Stimulated activated CD8-positive, alpha-beta memory T cell treated with anti-CD3 and anti-CD28 coated beads, Interleukin-2, amount 100 ng/mL, for 1 hour (primary cell): ENCODE results near the gene SLC2A5.

Experiments used
- DNase-seq, 2 donors: peaks; one replicate each; pipeline ENCODE4 v3.0.0-alpha.2; 2020; ENCODE audit warnings: low read depth in 2 of 2

Gene SLC2A5

GRCh38 chr1:9061252-9061960 lies 8.0 kb downstream of the SLC2A5 start:
- no peak for DNase-seq

- no peak for DNase-seq
Measured at GRCh38 chr1:9059891-9060744, 9.3 kb downstream of the SLC2A5 start.

GRCh38 chr1:9058465-9058864 lies 11.0 kb downstream of the SLC2A5 start:
- DNase-seq = no peak

- no peak for DNase-seq
Measured at GRCh38 chr1:9057851-9058250, 11.6 kb downstream of the SLC2A5 start.

GRCh38 chr1:9052272-9053049 lies 17.0 kb downstream of the SLC2A5 start:
- DNase-seq = no peak

GRCh38 chr1:9051379-9051778 lies 18.1 kb downstream of the SLC2A5 start:
- no peak for DNase-seq

- no peak for DNase-seq
Measured at GRCh38 chr1:9050803-9051202, 18.6 kb downstream of the SLC2A5 start.

- no peak for DNase-seq
Measured at GRCh38 chr1:9048551-9048950, 20.9 kb downstream of the SLC2A5 start.

- no peak for DNase-seq
Measured at GRCh38 chr1:9047019-9047418, 22.4 kb downstream of the SLC2A5 start.

- no peak for DNase-seq
Measured at GRCh38 chr1:9045861-9046510, 23.4 kb downstream of the SLC2A5 start.

GRCh38 chr1:9044236-9044635 lies 25.2 kb downstream of the SLC2A5 start:
- no peak for DNase-seq

- DNase-seq = no peak
Measured at GRCh38 chr1:9042272-9042671, 27.2 kb downstream of the SLC2A5 start.

GRCh38 chr1:9041116-9041779 lies 28.2 kb downstream of the SLC2A5 start:
- no peak for DNase-seq

- no peak for DNase-seq
Measured at GRCh38 chr1:9040659-9041030, 28.8 kb downstream of the SLC2A5 start.

- no peak for DNase-seq
Measured at GRCh38 chr1:9039761-9040658, 29.4 kb downstream of the SLC2A5 start.

- DNase-seq = no peak
Measured at GRCh38 chr1:9038881-9039760, 30.3 kb downstream of the SLC2A5 start.

- no peak for DNase-seq
Measured at GRCh38 chr1:9038338-9038650, 31.1 kb downstream of the SLC2A5 start.

- no peak for DNase-seq
Measured at GRCh38 chr1:9037476-9038337, 31.7 kb downstream of the SLC2A5 start.

- DNase-seq = no peak
Measured at GRCh38 chr1:9035226-9035625, 34.2 kb downstream of the SLC2A5 start.
